Measurements from ENCODE around the gene IGF2BP3.
"Not testable (repeated sequence)": the region's sequence is repeated elsewhere in the genome, so short reads cannot be mapped to it uniquely, and the experiment has no call there.

The IGF2BP3 gene

GRCh38 chr7:23470330-23471105, at the start of gene IGF2BP3:
IGF2BP3 (minus strand) TSS chr7:23470491; CDS start chr7:23470110, 381 bp downstream.
- peak; percentile 33 for DNase-seq

DNA sequence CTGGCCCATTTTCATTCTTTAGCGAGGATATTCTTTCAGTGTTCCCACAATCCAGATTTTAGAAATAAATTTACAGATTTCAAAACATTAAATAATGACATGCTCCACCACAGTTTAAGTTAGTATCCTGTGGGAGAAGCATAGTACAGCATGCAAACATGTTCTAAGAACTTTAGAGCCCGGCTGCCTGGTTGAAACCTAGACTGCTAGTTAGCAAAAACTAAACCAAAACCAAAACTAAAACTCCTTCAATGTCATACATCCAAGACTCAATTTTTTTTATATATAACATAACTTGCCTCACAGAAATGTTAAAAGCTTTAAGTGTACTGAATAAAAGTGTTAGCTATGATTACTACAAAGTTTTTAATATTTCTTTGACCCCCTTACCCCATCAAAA, 44.5 kb upstream of the IGF2BP3 start:
- no peak for DNase-seq

DNA sequence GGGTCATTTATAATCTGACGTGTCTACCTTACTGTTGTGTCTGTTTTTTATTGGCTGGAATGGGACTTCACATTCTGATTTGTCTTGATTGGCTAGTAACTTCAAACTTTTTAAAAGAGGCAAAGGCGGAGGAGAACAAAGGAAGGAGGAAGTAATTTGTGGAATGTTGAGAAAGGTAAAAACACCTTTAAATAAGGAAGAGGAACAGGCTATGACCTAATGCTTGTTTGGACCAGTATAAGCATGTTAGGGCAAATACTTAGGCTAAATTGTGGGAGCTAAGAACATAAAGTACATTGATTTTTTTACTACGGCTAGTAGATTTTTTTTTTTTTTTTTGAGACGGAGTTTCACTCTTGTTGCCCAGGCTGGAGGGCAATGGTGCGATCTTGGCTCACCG, 43.5 kb upstream of the IGF2BP3 start:
- DNase-seq, result not testable (repeated sequence)

GRCh38 chr7:23494009-23494408, 23.7 kb upstream of the IGF2BP3 start:
- DNase-seq, result no peak

DNA sequence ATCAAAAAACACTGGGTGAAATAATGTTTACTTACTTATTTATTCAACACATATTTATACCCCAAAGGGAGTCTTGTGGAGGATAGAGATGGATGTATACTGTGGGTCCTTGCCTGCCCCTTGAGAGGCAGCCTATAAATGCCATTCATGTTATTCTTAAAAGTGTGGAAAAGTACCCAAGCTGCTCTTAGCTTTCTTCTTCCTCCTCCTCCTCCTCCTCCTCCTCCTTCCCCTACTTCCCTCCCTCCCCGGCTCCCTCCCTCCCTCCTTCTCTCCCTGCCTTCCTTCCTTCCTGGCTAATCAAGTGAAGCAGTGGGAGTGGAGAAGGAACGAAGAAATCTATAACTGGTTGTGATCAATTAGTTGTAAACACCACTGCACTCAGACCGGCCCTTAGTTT, 21.2 kb upstream of the IGF2BP3 start:
- DNase-seq, result no peak

DNA sequence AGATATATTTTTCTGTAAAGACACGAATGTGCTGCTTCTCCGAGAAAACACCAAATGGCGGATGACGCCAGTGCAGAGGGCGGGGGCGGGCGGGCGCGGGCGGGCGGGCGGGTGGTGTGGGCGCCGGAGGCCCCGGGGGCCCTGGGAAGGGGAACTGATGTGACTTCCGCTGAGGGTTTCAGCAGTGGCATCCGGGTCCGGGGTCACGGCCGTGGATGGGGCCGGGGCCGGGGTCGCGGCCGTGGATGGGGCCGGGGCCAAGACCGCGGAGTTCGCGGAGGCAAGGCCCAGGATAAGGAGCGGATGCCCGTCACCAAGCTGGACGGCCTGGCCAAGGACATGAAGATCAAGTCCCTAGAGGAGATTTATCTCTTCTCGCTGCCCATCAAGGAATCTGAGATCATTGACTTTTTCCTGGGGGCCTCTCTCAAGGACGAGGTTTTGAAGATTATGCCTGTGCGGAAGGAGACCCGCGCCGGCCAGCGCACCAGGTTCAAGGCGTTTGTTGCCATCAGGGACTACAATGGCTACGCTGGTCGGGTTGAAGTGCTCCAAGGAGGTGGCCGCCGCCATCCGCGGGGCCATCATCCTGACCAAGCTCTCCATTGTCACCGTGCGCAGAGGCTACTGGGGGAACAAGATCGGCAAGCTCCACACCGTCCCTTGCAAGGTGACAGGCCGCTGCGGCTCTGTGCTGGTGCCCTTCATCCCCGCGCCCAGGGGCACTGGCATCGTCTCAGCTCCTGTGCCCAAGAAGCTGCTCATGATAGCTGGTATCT, 20.3 kb upstream of the IGF2BP3 start:
- DNase-seq, result peak; percentile 69

- DNase-seq, result not testable (repeated sequence)
These were observed 18.4 kb upstream of the IGF2BP3 start for GRCh38 chr7:23488714-23489113.

DNA sequence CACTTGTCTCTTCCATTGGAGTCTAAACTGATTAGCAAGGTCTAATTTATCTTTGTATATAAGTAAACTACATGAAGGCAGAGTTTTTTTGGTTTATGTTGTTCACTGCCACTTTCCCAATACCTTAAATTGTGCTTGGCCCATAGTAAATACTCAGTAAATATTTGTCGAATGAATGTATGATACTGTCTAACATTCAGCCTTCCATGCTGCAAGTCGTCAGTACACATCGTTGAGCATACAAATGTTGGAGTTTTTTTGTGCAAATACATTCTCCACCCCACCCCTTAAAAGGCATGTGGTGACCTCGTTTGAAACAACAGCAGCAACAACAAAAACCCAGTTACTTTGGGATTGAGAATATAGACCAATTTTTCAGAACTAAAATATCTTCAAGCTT, 17.4 kb upstream of the IGF2BP3 start:
- DNase-seq, result no peak

DNA sequence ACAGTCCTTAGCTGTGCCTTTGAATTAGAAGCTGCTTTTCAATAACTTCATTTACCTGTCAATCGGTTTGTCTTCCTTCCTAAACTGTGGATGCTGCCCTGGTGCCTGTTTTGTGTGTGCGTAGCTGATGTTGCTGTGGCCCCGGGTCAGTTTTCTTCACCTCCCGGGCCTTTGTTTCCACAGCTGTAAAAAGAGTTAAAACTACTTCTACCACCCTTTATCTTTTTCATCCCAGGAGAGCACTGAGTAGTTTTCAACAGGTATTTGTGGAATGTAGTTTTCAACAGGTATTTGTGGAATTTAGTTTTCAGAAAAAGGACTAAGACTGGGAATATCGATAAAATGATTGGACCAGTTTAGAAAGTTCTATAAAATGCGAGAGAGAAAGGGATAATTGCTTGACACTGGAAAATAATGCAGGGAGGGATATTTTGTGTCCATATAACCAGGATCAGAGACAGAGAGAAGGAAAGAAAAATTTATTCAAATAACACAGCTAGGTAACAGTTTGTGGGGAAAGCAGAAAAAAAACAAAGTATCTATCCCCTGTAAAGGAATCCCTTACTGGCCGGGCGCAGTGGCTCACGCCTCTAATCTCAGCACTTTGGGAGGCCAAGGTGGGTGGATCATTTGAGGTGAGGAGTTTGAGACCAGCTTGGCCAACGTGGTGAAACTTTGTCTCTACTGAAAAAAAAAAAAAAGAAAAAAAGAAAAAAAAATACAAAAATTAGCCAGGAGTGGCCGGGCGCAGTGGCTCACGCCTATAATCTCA, 15.9 kb upstream of the IGF2BP3 start:
- DNase-seq, result no peak

GRCh38 chr7:23482686-23483085, 12.4 kb upstream of the IGF2BP3 start:
- DNase-seq, result no peak

GRCh38 chr7:23477962-23478866, 7.9 kb upstream of the IGF2BP3 start:
- DNase-seq, result no peak

DNA sequence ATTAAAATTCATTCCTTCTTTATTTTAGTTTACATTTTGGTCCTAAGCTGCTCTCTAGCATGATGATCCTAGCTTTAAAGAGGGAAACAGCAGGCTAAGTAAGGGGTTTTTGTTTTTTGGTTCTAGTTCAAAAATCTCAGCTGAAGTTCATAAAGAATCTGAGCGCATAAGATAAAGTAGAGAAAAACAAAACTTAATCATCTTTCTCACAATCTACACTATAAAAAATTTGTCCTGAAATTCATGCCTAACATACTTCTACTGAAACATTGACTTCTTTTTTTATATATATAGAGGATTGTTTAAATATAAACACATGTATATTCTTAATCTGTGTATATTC, 6.8 kb upstream of the IGF2BP3 start:
- no peak for DNase-seq

DNA sequence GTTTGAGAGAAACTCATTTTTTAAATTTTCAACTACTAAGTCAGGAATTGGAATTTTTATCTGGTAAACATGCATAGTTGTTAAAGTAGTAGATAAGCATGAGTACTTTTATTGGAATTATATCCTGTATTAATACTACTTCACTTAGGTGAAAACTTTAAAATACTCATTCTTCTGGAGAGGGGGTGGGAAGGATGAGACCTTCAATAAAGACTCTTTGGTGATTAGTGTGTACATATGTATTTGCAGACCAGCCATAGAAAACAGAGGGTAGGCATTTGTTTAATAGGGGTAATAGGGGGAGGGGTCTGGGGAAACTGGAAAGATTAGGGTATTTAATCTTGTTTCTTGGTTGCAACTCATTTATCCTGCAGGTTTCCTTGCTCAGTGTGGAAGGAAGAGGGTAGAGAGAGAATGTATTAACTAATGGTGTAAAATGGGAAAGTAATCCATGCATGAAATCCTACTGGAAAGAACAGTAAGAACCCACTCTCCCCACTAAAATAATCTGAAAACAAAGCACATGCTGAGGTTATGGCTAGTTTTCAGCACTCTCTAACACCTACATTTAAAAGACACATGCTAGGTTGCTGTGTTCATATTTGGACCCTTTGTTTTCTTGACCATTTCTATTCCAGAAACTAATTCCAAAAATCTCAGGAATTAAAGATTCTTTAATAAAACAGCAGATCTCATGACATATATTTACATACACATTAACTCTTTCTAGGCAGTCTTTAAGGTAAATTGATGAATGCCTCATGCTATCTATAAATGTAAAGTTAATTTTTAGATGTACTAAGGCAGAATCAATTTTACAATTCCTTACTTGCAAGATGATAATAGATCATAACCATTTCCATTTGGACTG, 6.2 kb upstream of the IGF2BP3 start:
- DNase-seq, result no peak

GRCh38 chr7:23475576-23475839, 5.2 kb upstream of the IGF2BP3 start:
- no peak for DNase-seq

- no peak for DNase-seq
These were observed 4.7 kb upstream of the IGF2BP3 start for GRCh38 chr7:23474829-23475575.

- peak; percentile 49 for DNase-seq
These were observed 4.0 kb upstream of the IGF2BP3 start for GRCh38 chr7:23474094-23474828.

DNA sequence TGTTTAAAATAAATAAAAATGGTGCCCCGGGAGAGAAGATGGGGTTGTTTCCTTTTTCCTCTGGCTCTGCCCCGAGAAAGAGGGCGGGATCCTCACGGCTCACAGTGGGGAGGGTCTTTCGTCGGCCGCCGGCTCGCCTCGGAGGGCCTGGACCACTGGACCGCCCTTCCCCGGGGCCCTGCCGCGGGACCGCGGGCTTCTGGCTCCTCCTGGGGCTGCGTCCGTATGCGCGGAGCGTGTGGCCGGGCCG, 3.5 kb upstream of the IGF2BP3 start:
- DNase-seq, result no peak

GRCh38 chr7:23472956-23473843, 2.9 kb upstream of the IGF2BP3 start:
- no peak for DNase-seq

DNA sequence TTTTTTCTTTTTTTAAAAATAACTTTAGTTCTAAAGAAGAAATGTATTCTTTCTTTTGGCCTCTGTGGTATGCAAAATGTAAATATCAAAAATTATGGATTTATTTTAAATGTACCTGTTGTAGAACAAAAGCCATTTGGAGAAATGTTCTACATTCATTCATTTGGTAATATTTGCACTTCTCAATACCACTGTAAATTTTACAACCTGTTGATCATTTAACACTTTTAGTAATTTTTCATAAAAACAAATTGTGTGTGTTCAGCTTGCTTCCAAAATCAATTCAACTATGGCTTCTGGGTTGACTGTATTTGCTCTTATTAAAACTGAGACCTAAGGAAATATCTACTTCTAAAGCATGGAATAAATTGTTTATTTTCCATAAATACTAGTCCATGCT, 2.3 kb upstream of the IGF2BP3 start:
- DNase-seq, result no peak

- no peak for DNase-seq
These were observed 1.8 kb upstream of the IGF2BP3 start for GRCh38 chr7:23472046-23472445.
